Type B pancreatic cell (in vitro differentiated cells): ENCODE measurements around the gene HMGCS2. TPM values are rescaled to one million over a fixed set of nuclear protein-coding genes. Genes with fewer than 3 reads are reported as not detected.

ENCODE experiments used
- DNase-seq: peaks from one replicate; pipeline ENCODE4 v3.0.0; 2021; ENCODE audit warnings: mixed read lengths; ENCODE audit not compliant: unreplicated experiment; ENCODE audit errors: extremely low spot score
- H3K27ac Mint-ChIP-seq: 2 replicates; pipeline ENCODE4 v1.8.0; 2021; ENCODE audit warnings: mild to moderate bottlenecking, mixed read lengths
- H3K27me3 Mint-ChIP-seq: 2 replicates; pipeline ENCODE4 v1.8.0; 2021; ENCODE audit warnings: mixed read lengths
- H3K36me3 Mint-ChIP-seq: 2 replicates; pipeline ENCODE4 v1.8.0; 2021; ENCODE audit warnings: mixed read lengths
- H3K4me1 Mint-ChIP-seq: one replicate; pipeline ENCODE4 v1.8.0; 2021; ENCODE audit warnings: mixed read lengths; ENCODE audit not compliant: unreplicated experiment
- H3K4me3 Mint-ChIP-seq: 2 replicates; pipeline ENCODE4 v1.8.0; 2021; ENCODE audit warnings: mild to moderate bottlenecking, mixed read lengths
- H3K9me3 Mint-ChIP-seq: 2 replicates; pipeline ENCODE4 v1.8.0; 2021; ENCODE audit warnings: mixed read lengths
- total RNA-seq: library from RNA; stranded (reverse); gene quantifications from 2 replicates; pipeline ENCODE4 v1.2.1, GENCODE V29; 2021; ENCODE audit warnings: low replicate concordance
- TF ChIP-seq, protein P1 (sequence below): fragments of 200-600 bp; sonication (generic); conservative IDR thresholded peaks from 2 replicates; pipeline ENCODE4 v1.5.0; 2021; ENCODE audit warnings: antibody characterized with exemption, mild to moderate bottlenecking

HMGCS2 gene
- total RNA-seq, 1 donor from 2014 or later: 19.1 TPM

DNA sequence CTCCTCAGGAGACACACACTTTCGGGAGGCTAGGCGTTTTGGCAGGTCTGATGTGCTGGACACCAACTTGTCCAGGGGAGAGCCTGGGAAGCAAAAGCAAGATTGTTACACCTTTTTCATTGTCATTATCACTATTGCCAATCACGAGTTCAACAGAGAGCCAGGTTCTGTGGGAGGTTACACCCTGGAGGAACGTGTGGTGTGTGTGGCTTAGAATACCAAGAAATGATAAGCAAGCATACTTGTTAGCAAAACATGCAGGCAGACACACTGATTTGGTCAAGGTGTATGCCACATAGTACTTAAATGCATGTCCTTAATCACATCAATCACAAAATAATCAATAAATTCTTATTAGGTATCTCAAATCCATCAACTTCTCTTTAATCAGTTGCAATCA is 16.1 kb downstream of the HMGCS2 start:
- TF ChIP-seq, protein P1, sequence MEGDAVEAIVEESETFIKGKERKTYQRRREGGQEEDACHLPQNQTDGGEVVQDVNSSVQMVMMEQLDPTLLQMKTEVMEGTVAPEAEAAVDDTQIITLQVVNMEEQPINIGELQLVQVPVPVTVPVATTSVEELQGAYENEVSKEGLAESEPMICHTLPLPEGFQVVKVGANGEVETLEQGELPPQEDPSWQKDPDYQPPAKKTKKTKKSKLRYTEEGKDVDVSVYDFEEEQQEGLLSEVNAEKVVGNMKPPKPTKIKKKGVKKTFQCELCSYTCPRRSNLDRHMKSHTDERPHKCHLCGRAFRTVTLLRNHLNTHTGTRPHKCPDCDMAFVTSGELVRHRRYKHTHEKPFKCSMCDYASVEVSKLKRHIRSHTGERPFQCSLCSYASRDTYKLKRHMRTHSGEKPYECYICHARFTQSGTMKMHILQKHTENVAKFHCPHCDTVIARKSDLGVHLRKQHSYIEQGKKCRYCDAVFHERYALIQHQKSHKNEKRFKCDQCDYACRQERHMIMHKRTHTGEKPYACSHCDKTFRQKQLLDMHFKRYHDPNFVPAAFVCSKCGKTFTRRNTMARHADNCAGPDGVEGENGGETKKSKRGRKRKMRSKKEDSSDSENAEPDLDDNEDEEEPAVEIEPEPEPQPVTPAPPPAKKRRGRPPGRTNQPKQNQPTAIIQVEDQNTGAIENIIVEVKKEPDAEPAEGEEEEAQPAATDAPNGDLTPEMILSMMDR: no peak
- Mint-ChIP-seq H3K9me3 (no peaks in the 10 kb centered on the region), H3K4me1 (no peaks in the 10 kb centered on the region), H3K36me3 (no peaks in the 10 kb centered on the region), H3K27me3 (peaks cover 4% of the 10 kb centered on the region), H3K27ac (no peak overlapping the region), H3K4me3 (no peak overlapping the region)
- DNase-seq: no peak

DNA sequence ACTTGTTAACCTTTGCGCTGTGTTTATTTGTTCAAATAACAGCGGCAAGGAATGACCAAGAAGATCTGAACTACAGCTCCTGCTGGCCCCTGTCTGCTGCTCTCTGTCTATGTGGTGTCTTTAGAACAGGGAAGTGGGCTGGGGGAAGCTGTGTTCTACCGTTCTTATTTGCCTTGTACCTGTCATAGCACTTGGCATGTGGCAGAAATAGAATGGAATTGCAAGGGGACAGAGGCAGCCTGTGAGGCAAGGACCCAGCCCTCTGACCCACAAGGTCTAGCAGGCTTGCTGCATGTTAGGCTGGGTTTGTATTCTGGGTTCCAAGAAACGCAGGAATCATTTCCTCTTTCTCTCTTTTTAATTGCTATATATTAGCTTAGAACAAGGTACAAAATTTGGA is 20.7 kb downstream of the HMGCS2 start:
- H3K27me3 Mint-ChIP-seq: peaks cover 4% of the 10 kb centered on the region

DNA sequence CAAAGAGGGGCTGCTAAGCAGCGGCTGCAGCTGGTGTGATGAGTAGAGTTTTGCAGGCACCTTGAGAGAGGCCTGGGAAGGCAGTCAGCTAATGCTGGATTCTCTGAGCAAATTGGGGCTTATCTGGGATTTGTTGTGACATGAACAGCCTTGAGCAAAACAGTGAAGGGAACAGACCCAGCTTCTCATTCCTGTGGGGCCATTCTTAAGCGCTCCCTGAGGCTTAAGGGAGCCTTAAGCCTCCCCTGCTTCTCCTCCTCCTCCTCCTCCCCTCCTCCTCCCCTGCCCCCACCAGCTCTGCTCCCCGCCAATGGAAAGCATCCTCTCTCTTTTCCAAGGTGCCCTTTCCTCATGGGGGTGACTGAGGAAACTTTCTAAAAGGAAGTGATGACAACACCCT is 21.3 kb downstream of the HMGCS2 start:
- Mint-ChIP-seq H3K4me3 (no peak overlapping the region), H3K9me3 (no peaks in the 10 kb centered on the region), H3K36me3 (peaks cover 11% of the 10 kb centered on the region), H3K4me1 (peaks cover 13% of the 10 kb centered on the region), H3K27me3 (peaks cover 4% of the 10 kb centered on the region), H3K27ac (no peak overlapping the region)
- DNase-seq: no peak
- TF ChIP-seq, protein P1: no peak

More for the DNA sequence above, 20.7 kb downstream of the HMGCS2 start:
- TF ChIP-seq, protein P1: no peak
- Mint-ChIP-seq H3K4me3 (no peak overlapping the region), H3K36me3 (peaks cover 11% of the 10 kb centered on the region), H3K9me3 (no peaks in the 10 kb centered on the region), H3K4me1 (peaks cover 13% of the 10 kb centered on the region), H3K27ac (no peak overlapping the region)
- DNase-seq: peak; percentile 18

DNA sequence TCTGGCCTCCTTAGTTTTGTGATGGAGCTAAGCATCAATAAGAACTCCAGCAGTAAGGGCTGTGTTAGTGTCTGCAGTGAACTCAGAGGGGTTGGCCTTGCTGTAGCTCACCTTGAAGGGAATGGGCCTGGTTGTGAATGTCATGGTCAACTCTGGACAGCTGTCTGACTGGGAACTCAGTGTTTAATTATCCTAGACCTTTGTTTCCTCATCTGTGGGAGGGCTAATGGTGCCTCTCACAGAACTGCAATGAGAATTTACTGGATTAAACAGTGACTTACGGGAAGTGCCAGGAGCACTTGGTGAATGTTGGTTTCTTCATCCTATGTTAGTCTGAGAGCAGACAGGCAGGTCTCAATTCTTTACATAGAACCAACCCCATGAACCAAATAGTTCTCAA is 23.7 kb downstream of the HMGCS2 start:
- Mint-ChIP-seq H3K36me3 (peaks cover 11% of the 10 kb centered on the region), H3K27me3 (no peaks in the 10 kb centered on the region), H3K4me3 (no peak overlapping the region), H3K4me1 (peaks cover 13% of the 10 kb centered on the region), H3K27ac (no peak overlapping the region), H3K9me3 (no peaks in the 10 kb centered on the region)
- DNase-seq: no peak
- TF ChIP-seq, protein P1: no peak

DNA sequence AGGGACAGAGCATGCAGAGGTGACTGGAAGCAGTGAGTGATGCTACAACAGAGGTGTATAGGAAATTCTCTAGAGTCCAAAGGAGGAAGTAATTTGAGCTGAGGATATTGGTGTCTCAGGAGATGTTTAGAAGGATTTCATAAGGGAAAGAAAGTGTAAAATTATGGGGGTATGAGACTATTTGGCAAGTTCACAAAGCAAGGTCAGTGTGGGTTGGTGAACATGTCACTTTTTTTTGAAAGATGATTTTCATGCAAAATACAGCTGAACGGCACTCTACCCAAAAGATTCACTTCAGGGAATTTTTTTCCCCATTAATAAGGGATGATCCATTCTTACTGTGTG is 24.1 kb downstream of the HMGCS2 start:
- Mint-ChIP-seq H3K27me3 (no peaks in the 10 kb centered on the region), H3K4me3 (no peak overlapping the region), H3K4me1 (peaks cover 13% of the 10 kb centered on the region), H3K9me3 (no peaks in the 10 kb centered on the region), H3K36me3 (peaks cover 11% of the 10 kb centered on the region), H3K27ac (peak overlapping the region; percentile 13)
- TF ChIP-seq, protein P1: no peak
- DNase-seq: no peak
